ENCODE measurements around the gene TP63. TPM values are rescaled to one million over a fixed set of nuclear protein-coding genes. Genes with fewer than 3 reads are reported as not detected.

Gene TP63
- total RNA-seq, 4 donors from 2014 or later = 302 to 485 (median 319) TPM

- H3K9me3 ChIP-seq = no peaks in the 10 kb centered on the region
- no peaks in the 10 kb centered on the region for H3K36me3 ChIP-seq
- TF ChIP-seq EP300 (IDR thresholded peaks at IDR 0.05) (no peak), POLR2A (IDR thresholded peaks at IDR 0.05) (no peak), CTCF (IDR thresholded peaks at IDR 0.05) (no peak), POLR2AphosphoS5 (IDR thresholded peaks at IDR 0.05) (no peak)
- WGBS = 69% methylated on average over 3 of the region's 3 CpGs
- H3K27ac ChIP-seq = peak overlapping the region; percentile 80
- H3K27me3 ChIP-seq = no peaks in the 10 kb centered on the region
- no peak for DNase-seq (ENCODE audit: low spot score in 2 of 2)
- peaks cover 58% of the 10 kb centered on the region for H3K4me1 ChIP-seq
- no peak overlapping the region for H3K4me3 ChIP-seq
Measured at GRCh38 chr3:189826566-189826965, 195.4 kb downstream of the TP63 start.

DNA sequence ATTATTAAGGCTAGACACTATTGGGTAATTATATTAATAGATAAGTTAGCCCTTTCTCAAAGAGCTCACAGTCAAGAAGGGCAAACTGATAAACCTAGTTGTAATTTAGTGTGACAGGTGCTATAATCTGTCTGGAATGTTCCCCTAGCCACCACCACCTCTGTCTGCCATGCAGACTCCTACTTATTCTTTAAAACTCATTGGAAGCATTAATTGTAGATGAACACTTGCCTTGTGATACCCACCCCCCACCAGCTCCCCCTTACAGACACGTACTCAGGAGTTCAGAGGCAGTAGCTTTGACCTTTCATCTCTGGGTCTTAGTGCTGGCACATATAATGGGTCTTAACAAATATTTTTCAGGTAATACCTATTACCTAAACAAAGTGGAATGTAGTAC lies 195.9 kb downstream of the TP63 start:
- H3K4me1 ChIP-seq = peaks cover 57% of the 10 kb centered on the region
- DNase-seq (ENCODE audit: low spot score in 2 of 2) = no peak
- H3K4me3 ChIP-seq = no peak overlapping the region
- no peaks in the 10 kb centered on the region for H3K27me3 ChIP-seq
- WGBS = 56% methylated on average over 1 of the region's 1 CpG
- H3K36me3 ChIP-seq = no peaks in the 10 kb centered on the region
- H3K9me3 ChIP-seq = no peaks in the 10 kb centered on the region
- TF ChIP-seq POLR2AphosphoS5 (IDR thresholded peaks at IDR 0.05) (no peak), EP300 (IDR thresholded peaks at IDR 0.05) (no peak), POLR2A (IDR thresholded peaks at IDR 0.05) (no peak), CTCF (IDR thresholded peaks at IDR 0.05) (no peak)
- peak overlapping the region; percentile 80 for H3K27ac ChIP-seq

GRCh38 chr3:189830401-189830800 lies 199.2 kb downstream of the TP63 start:
- no peak for DNase-seq (ENCODE audit: low spot score in 2 of 2)
- no peaks in the 10 kb centered on the region for H3K27me3 ChIP-seq
- TF ChIP-seq POLR2AphosphoS5 (IDR thresholded peaks at IDR 0.05) (no peak), EP300 (IDR thresholded peaks at IDR 0.05) (no peak), POLR2A (IDR thresholded peaks at IDR 0.05) (no peak), CTCF (IDR thresholded peaks at IDR 0.05) (no peak)
- H3K4me3 ChIP-seq = no peak overlapping the region
- H3K27ac ChIP-seq = peak overlapping the region; percentile 20
- H3K36me3 ChIP-seq = no peaks in the 10 kb centered on the region
- 75% methylated on average over 2 of the region's 2 CpGs for WGBS
- peaks cover 49% of the 10 kb centered on the region for H3K4me1 ChIP-seq
- no peaks in the 10 kb centered on the region for H3K9me3 ChIP-seq

GRCh38 chr3:189833266-189833665 lies 202.1 kb downstream of the TP63 start:
- Histone ChIP-seq H3K4me1 (peaks cover 50% of the 10 kb centered on the region), H3K27me3 (no peaks in the 10 kb centered on the region), H3K9me3 (no peaks in the 10 kb centered on the region), H3K27ac (peak overlapping the region; percentile 75), H3K36me3 (no peaks in the 10 kb centered on the region), H3K4me3 (no peak overlapping the region)
- WGBS = 44% methylated on average over 2 of the region's 2 CpGs
- no peak for DNase-seq (ENCODE audit: low spot score in 2 of 2)
- TF ChIP-seq CTCF (IDR thresholded peaks at IDR 0.05) (no peak), POLR2A (IDR thresholded peaks at IDR 0.05) (no peak), POLR2AphosphoS5 (IDR thresholded peaks at IDR 0.05) (no peak), EP300 (IDR thresholded peaks at IDR 0.05) (no peak)

- Histone ChIP-seq H3K4me1 (peaks cover 50% of the 10 kb centered on the region), H3K9me3 (no peaks in the 10 kb centered on the region), H3K27ac (peak overlapping the region; percentile 75), H3K4me3 (no peak overlapping the region), H3K27me3 (no peaks in the 10 kb centered on the region), H3K36me3 (no peaks in the 10 kb centered on the region)
- WGBS = 52% methylated on average over 8 of the region's 8 CpGs
- peak in 1 of 2 donors; percentile 73 for DNase-seq (ENCODE audit: low spot score in 2 of 2)
- TF ChIP-seq POLR2AphosphoS5 (IDR thresholded peaks at IDR 0.05) (peak in 2 of 3 donors; percentile 22 to 87), POLR2A (IDR thresholded peaks at IDR 0.05) (no peak), EP300 (IDR thresholded peaks at IDR 0.05) (no peak)
Measured at GRCh38 chr3:189833996-189834395, 202.8 kb downstream of the TP63 start.

DNA sequence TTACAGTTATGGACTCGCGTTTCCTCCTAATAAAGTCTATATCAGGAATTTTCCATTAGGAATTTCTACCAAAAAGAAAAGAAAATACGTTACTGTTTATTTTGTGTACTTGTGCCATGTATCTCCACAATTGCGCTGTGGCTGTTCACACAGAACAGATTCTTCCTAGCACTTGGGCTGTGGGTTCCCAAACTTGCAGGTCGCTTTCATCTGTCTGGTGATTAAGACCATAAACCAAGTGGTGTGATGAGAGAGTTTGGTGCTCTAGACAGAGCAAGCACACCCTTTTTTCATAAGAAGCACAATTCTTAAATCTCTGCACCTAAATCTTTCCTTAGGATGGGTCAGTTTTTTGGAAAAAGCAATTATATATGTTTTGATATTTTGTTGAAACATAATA lies 203.3 kb downstream of the TP63 start:
- 51% methylated on average over 5 of the region's 5 CpGs for WGBS
- H3K4me3 ChIP-seq = no peak overlapping the region
- no peaks in the 10 kb centered on the region for H3K9me3 ChIP-seq
- no peak for TF ChIP-seq POLR2AphosphoS5 (IDR thresholded peaks at IDR 0.05)
- H3K4me1 ChIP-seq = peaks cover 52% of the 10 kb centered on the region
- H3K36me3 ChIP-seq = no peaks in the 10 kb centered on the region
- no peak for DNase-seq (ENCODE audit: low spot score in 2 of 2)
- H3K27ac ChIP-seq = peak overlapping the region; percentile 69
- H3K27me3 ChIP-seq = no peaks in the 10 kb centered on the region
